Measurements from ENCODE around the gene BOD1. TPM values are rescaled to one million over a fixed set of nuclear protein-coding genes. Genes with fewer than 3 reads are reported as not detected.
"Not testable (repeated sequence)": the region's sequence is repeated elsewhere in the genome, so short reads cannot be mapped to it uniquely, and the experiment has no call there.

The BOD1 gene
- total RNA-seq, 1 donor, result 68.9 TPM

DNA sequence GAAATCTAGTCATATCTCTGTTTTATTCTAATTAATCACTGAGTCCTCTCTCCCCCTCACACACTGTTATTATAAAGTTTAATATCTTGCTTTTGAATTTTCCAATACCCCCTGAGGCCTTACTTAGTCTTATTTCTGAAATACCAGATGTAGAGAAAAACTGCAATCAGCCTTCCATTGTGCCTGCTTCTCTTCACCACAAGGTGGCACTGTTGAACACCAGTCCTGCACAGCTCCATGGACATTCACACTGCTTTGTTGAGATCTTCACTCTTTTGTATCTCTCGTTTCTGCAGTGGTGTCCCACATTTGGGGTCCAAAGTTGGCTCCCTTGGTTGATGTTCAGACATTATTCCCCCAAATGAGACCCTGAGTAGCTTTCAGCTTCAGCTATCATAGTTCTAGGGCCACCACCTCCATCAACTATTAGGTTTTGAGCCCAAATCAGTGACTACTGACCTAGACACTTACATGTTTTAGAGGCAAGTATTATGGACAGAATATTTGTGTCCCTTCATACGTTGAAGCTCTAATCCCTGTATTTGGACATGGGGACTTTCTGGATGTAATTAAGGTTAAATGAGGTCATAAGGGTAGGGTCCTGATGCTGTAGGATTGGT is 24.3 kb downstream of the BOD1 start:
- TF ChIP-seq, protein P1, sequence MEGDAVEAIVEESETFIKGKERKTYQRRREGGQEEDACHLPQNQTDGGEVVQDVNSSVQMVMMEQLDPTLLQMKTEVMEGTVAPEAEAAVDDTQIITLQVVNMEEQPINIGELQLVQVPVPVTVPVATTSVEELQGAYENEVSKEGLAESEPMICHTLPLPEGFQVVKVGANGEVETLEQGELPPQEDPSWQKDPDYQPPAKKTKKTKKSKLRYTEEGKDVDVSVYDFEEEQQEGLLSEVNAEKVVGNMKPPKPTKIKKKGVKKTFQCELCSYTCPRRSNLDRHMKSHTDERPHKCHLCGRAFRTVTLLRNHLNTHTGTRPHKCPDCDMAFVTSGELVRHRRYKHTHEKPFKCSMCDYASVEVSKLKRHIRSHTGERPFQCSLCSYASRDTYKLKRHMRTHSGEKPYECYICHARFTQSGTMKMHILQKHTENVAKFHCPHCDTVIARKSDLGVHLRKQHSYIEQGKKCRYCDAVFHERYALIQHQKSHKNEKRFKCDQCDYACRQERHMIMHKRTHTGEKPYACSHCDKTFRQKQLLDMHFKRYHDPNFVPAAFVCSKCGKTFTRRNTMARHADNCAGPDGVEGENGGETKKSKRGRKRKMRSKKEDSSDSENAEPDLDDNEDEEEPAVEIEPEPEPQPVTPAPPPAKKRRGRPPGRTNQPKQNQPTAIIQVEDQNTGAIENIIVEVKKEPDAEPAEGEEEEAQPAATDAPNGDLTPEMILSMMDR (IDR thresholded peaks at IDR 0.05; ENCODE audit: insufficient read depth, low read length), result peak; percentile 44
- DNase-seq (ENCODE audit: low read depth), result no peak
- H3K4me3 ChIP-seq (ENCODE audit: low read depth, low read length), result no peak overlapping the region

DNA sequence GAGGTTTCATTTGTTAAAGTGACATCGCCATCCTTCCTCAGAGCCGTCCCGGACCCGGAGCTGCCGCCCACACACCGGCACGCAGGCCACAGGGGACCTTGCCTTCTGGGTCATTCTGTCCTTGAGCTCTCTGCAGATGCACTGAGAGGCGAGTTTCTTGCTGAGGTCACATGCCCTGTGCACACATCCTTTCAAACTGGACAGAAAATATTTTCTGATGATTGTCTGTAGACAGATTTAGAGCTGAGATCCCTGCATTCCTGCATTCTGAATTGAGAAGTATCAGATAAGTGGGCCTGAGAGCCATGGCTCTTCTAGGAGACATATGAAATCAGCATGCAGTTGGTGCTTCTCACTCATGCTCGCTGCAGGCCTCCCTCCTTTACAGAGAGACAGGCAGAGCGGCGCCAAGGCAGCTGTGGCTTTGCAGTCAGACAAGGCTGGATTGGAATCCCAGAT is 25.4 kb downstream of the BOD1 start:
- DNase-seq (ENCODE audit: low read depth), result no peak
- TF ChIP-seq, protein P1 (IDR thresholded peaks at IDR 0.05; ENCODE audit: insufficient read depth, low read length), result no peak
- no peak overlapping the region for H3K4me3 ChIP-seq (ENCODE audit: low read depth, low read length)

DNA sequence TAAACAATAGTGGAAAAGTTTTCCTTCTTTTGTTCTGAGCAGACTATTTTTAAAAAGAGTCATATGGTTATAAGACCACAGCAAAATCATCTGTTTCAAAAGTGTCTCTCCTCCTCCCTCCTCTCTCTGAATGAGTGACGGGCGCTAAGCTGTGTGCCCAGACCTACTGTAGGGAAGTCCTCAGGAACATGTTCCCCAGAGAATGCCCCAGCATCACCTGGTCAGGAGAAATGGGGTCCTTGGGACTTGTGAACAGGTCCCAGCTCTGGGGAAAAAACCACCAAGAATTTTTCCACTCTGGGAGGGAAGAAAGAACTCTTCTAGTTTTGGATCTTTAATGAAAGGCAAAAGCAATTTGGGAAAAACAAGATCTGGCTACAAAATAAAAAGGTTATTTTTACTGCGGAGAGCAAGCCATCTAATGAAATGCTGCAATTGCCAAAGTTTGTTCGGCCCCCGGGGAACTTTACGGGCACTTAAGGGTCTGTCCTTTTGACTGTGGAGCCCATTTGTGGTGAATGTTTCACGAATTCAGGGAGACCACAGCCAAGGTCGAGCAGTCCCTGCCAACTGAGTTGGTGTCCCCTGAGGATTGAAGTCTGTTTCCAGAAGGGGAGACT is 25.9 kb downstream of the BOD1 start:
- no peak for DNase-seq (ENCODE audit: low read depth)
- TF ChIP-seq, protein P1 (IDR thresholded peaks at IDR 0.05; ENCODE audit: insufficient read depth, low read length), result no peak
- no peak overlapping the region for H3K4me3 ChIP-seq (ENCODE audit: low read depth, low read length)

DNA sequence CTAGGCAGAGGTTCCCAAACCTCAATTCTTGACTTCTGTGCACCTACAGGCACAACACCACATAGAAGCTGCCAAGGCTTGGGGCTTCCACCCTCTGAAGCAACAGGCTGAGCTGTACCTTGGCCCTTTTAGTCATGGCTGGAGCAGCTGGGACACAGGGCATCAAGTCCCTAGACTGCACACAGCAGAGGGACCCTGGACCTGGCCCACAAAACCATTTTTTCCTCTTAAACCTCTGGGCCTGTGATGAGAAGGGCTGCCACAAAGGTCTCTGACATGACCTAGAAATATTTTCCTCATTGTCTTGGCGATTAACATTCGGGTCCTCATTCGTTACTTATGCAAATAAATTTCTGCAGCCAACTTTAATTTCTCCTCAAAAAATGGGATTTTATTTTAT is 30.3 kb downstream of the BOD1 start:
- not testable (repeated sequence) for H3K4me3 ChIP-seq (ENCODE audit: low read depth, low read length); DNase-seq (ENCODE audit: low read depth)

DNA sequence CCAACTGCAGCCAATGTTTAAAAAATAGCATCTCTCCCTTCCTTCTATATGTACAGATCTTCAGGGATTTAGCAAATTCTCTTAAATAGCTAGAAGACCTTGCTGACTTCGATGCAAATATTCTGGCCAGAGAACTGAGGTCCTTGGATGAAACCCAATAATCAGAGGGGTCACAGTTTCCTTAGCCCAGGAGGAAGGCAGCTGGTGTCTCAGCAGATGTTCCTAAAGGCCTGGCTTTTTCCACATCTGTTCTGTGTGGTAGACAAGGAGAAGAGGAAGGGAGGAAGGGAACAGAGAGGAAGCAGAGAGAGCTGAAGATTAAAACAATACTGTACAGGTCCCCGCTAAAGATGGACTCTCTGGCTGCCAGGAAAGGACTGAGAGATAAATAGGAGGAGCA is 33.1 kb downstream of the BOD1 start:
- no peak for DNase-seq (ENCODE audit: low read depth)
- no peak overlapping the region for H3K4me3 ChIP-seq (ENCODE audit: low read depth, low read length)
- TF ChIP-seq, protein P1 (IDR thresholded peaks at IDR 0.05; ENCODE audit: insufficient read depth, low read length), result no peak

DNA sequence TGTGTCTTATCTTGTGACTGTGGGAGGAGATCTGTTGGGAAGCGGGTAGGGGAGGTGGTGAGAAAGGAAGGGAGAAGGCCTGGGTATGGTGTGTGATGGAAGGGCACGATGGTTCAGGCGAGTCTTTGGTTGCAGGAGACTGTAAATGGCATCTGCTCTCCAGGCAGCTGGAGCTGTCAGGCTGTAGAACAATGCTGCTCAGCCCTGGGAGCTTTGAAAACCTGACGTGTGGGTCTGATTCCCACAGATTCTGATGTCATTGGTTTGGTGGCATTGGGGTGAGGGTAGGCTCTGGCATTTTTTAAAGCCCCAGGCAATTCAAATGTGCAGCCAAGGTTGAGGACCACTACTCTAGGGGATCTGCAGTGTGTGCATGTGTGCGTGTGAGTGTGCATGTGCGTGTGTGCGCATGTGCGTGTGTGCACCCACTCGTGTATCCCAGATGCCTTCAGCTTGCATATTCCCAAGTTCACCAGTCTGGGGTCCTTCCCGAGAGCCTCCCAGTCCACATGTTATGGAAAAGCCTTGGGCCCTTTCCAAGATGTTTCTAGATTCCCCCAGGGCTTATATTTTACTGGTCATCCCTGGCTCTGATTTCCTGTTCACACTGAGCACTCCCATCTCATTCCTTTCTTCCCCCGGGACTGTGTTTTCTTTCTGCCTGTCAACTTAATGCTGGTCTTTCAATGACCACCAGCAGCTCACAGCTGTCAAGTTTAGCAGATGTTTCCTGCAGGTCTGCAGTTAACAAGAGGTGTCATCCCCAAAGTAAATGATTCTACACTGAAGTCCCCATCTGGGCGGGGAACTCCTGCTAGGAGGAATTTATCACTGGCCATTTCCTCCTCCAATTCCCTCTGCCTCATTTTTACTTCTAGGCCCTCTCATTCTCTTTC is 34.0 kb downstream of the BOD1 start:
- TF ChIP-seq, protein P1 (IDR thresholded peaks at IDR 0.05; ENCODE audit: insufficient read depth, low read length), result no peak
- peak; percentile 45 for DNase-seq (ENCODE audit: low read depth)
- no peak overlapping the region for H3K4me3 ChIP-seq (ENCODE audit: low read depth, low read length)

Measured in fibroblast of the aortic adventitia (primary cell).